ENCODE results near the gene RP9. TPM values are rescaled to one million over a fixed set of nuclear protein-coding genes. Genes with fewer than 3 reads are reported as not detected.

RP9 gene, protein sequence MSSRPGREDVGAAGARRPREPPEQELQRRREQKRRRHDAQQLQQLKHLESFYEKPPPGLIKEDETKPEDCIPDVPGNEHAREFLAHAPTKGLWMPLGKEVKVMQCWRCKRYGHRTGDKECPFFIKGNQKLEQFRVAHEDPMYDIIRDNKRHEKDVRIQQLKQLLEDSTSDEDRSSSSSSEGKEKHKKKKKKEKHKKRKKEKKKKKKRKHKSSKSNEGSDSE
- 9.2 and 19.2 TPM in 2 replicates for total RNA-seq
- 23.4 and 24.8 TPM in 2 replicates for polyA plus RNA-seq
- polyA plus RNA-seq (2012) = 19.5 and 22.7 TPM in 2 replicates
- polyA minus RNA-seq (ENCODE audit: low replicate concordance) = 2.9 and 4.4 TPM in 2 replicates

- peak within 1 kb of the TSS; percentile 83 for H3K9ac ChIP-seq (ENCODE audit: insufficient read depth, low read length)
- peak within 1 kb of the TSS; percentile 52 to 95 (median 63) for H3K4me3 ChIP-seq (replicated peaks in 1 of 4; ENCODE audit: control extremely low read depth in 1 of 4, insufficient read depth in 1 of 4, low read depth in 3 of 4, low read length in 4 of 4)
- no peaks in the 10 kb centered on the region for H3K27me3 ChIP-seq (ENCODE audit: control insufficient read depth, insufficient read depth, low read length)
- H3K4me2 ChIP-seq (ENCODE audit: extremely low read depth, insufficient read depth, low read length) = peak within 1 kb of the TSS; percentile 88
- peak; percentile 45 to 63 for DNase-seq (ENCODE audit: low read depth in 2 of 2)
- no peaks in the 10 kb centered on the region for H3K9me3 ChIP-seq (ENCODE audit: control insufficient read depth, insufficient read depth, low read depth, low read length)
- peak within 1 kb of the TSS; percentile 30 for H3K27ac ChIP-seq (ENCODE audit: insufficient read depth, low read length)
- H4K20me1 ChIP-seq (ENCODE audit: control insufficient read depth, extremely low read depth, insufficient read depth, low read length) = no peaks in the 10 kb centered on the region
- peaks cover 38% of the 10 kb centered on the region for H3K79me2 ChIP-seq (ENCODE audit: control insufficient read depth, insufficient read depth, low read length)
- no peak for TF ChIP-seq EZH2 (IDR thresholded peaks at IDR 0.05; ENCODE audit: low read length, missing control alignments)
- TF ChIP-seq, protein P1, sequence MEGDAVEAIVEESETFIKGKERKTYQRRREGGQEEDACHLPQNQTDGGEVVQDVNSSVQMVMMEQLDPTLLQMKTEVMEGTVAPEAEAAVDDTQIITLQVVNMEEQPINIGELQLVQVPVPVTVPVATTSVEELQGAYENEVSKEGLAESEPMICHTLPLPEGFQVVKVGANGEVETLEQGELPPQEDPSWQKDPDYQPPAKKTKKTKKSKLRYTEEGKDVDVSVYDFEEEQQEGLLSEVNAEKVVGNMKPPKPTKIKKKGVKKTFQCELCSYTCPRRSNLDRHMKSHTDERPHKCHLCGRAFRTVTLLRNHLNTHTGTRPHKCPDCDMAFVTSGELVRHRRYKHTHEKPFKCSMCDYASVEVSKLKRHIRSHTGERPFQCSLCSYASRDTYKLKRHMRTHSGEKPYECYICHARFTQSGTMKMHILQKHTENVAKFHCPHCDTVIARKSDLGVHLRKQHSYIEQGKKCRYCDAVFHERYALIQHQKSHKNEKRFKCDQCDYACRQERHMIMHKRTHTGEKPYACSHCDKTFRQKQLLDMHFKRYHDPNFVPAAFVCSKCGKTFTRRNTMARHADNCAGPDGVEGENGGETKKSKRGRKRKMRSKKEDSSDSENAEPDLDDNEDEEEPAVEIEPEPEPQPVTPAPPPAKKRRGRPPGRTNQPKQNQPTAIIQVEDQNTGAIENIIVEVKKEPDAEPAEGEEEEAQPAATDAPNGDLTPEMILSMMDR (conservative IDR thresholded peaks at IDR 0.05 in 1 of 2, IDR thresholded peaks at IDR 0.05 in 1 of 2; ENCODE audit: low read depth in 1 of 2, low read length in 2 of 2) = peak; percentile 10 to 28
- peak within 1 kb of the TSS; percentile 86 for H2AFZ ChIP-seq (ENCODE audit: low read length)
- no peaks in the 10 kb centered on the region for H3K36me3 ChIP-seq (ENCODE audit: control insufficient read depth, insufficient read depth, low read length)
- peaks cover 6% of the 10 kb centered on the region for H3K4me1 ChIP-seq (ENCODE audit: control insufficient read depth, extremely low read depth, insufficient read depth, low read length)
Observed at GRCh38 chr7:33109005-33109757, at the start of gene RP9. TSS of gene RP9 (minus strand) at chr7:33109404. CDS start at chr7:33109372, 32 bp downstream.

GRCh38 chr7:33157781-33158180 is 48.6 kb upstream of the RP9 start:
- H3K4me1 ChIP-seq (ENCODE audit: control insufficient read depth, extremely low read depth, insufficient read depth, low read length) = no peaks in the 10 kb centered on the region
- TF ChIP-seq, protein P1 (conservative IDR thresholded peaks at IDR 0.05 in 1 of 2, IDR thresholded peaks at IDR 0.05 in 1 of 2; ENCODE audit: low read depth in 1 of 2, low read length in 2 of 2) = no peak
- no peak for TF ChIP-seq EZH2 (IDR thresholded peaks at IDR 0.05; ENCODE audit: low read length, missing control alignments)
- no peaks in the 10 kb centered on the region for H4K20me1 ChIP-seq (ENCODE audit: control insufficient read depth, extremely low read depth, insufficient read depth, low read length)
- H3K4me3 ChIP-seq (replicated peaks in 1 of 4; ENCODE audit: control extremely low read depth in 1 of 4, insufficient read depth in 1 of 4, low read depth in 3 of 4, low read length in 4 of 4) = no peak overlapping the region
- no peak overlapping the region for H3K4me2 ChIP-seq (ENCODE audit: extremely low read depth, insufficient read depth, low read length)
- H3K27me3 ChIP-seq (ENCODE audit: control insufficient read depth, insufficient read depth, low read length) = no peaks in the 10 kb centered on the region
- DNase-seq (ENCODE audit: low read depth in 2 of 2) = peak; percentile 9 to 29
- no peak overlapping the region for H2AFZ ChIP-seq (ENCODE audit: low read length)
- no peaks in the 10 kb centered on the region for H3K36me3 ChIP-seq (ENCODE audit: control insufficient read depth, insufficient read depth, low read length)
- no peak overlapping the region for H3K27ac ChIP-seq (ENCODE audit: insufficient read depth, low read length)
- H3K9ac ChIP-seq (ENCODE audit: insufficient read depth, low read length) = no peak overlapping the region
- H3K9me3 ChIP-seq (ENCODE audit: control insufficient read depth, insufficient read depth, low read depth, low read length) = no peaks in the 10 kb centered on the region
- no peaks in the 10 kb centered on the region for H3K79me2 ChIP-seq (ENCODE audit: control insufficient read depth, insufficient read depth, low read length)

DNA sequence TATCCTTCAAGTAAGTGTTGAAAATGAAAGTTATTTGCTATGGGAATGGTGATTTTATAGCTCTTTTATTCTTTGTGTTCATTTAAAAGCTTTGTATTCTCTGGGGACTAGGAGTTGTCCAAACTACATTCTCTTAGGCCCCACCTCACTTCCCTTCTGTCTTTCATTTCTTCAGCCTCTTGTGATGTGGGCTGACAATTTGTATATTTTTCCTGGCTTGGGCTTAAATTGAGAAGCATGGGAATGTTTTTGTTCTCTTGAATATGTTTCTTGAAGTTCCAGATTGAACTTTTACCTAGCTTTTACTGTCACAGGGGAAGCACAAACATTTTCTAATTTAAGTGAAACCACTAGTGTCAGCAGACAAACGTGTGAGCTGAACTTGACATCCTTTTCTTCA is 48.1 kb upstream of the RP9 start:
- Histone ChIP-seq H2AFZ (ENCODE audit: low read length) (no peak overlapping the region), H3K27ac (ENCODE audit: insufficient read depth, low read length) (no peak overlapping the region), H3K9ac (ENCODE audit: insufficient read depth, low read length) (no peak overlapping the region), H3K36me3 (ENCODE audit: control insufficient read depth, insufficient read depth, low read length) (no peaks in the 10 kb centered on the region), H3K4me2 (ENCODE audit: extremely low read depth, insufficient read depth, low read length) (no peak overlapping the region), H3K9me3 (ENCODE audit: control insufficient read depth, insufficient read depth, low read depth, low read length) (no peaks in the 10 kb centered on the region), H3K4me3 (replicated peaks in 1 of 4; ENCODE audit: control extremely low read depth in 1 of 4, insufficient read depth in 1 of 4, low read depth in 3 of 4, low read length in 4 of 4) (no peak overlapping the region), H3K79me2 (ENCODE audit: control insufficient read depth, insufficient read depth, low read length) (no peaks in the 10 kb centered on the region), H3K27me3 (ENCODE audit: control insufficient read depth, insufficient read depth, low read length) (no peaks in the 10 kb centered on the region), H3K4me1 (ENCODE audit: control insufficient read depth, extremely low read depth, insufficient read depth, low read length) (no peaks in the 10 kb centered on the region), H4K20me1 (ENCODE audit: control insufficient read depth, extremely low read depth, insufficient read depth, low read length) (no peaks in the 10 kb centered on the region)
- no peak for TF ChIP-seq EZH2 (IDR thresholded peaks at IDR 0.05; ENCODE audit: low read length, missing control alignments)
- TF ChIP-seq, protein P1 (conservative IDR thresholded peaks at IDR 0.05 in 1 of 2, IDR thresholded peaks at IDR 0.05 in 1 of 2; ENCODE audit: low read depth in 1 of 2, low read length in 2 of 2) = no peak
- DNase-seq (ENCODE audit: low read depth in 2 of 2) = peak; percentile 19 to 71

Data from fibroblast of lung (primary cell).